IPS-11a (cell line): ENCODE data around the gene RASA2.

ENCODE experiments used
- H3K4me3 ChIP-seq: one replicate; pipeline ENCODE4 v1.5.1; 2013; ENCODE audit warnings: low read depth, low read length, control low read depth

The RASA2 gene

GRCh38 chr3:141663993-141664392 lies 177.2 kb downstream of the RASA2 start:
- H3K4me3 ChIP-seq, result no peak overlapping the region
